ENCODE data around the gene PRKCSH.
A peak's percentile ranks its signal among the peaks of the same experiment; 100 is the strongest.

The PRKCSH gene

DNA sequence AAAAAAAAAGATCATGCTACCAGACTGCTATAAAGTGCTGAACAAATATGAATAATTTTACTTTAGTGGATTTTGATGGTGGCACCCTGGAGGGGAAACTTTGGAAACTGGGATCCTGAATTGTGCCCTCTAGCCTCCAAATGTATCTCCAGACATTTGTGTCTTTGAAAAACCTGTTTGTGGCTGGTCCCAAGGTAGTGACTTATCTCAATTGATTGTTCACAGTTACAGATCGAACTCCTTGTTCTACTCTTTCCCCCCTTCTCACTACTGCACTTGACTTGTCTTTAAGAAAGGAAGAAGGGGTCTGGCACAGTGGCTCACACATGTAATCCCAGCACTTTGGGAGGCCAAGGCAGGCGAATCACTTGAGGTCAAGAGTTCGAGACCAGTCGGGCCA, 26.8 kb upstream of the PRKCSH start:
- Mint-ChIP-seq H3K4me1 (ENCODE audit: low read depth) (peaks cover 12% of the 10 kb centered on the region), H3K36me3 (ENCODE audit: low read depth) (no peaks in the 10 kb centered on the region), H3K27me3 (peaks cover 38% of the 10 kb centered on the region), H3K4me3 (no peak overlapping the region), H3K9me3 (no peaks in the 10 kb centered on the region), H3K27ac (no peak overlapping the region)
- intact Hi-C loops (cut with micrococcal nuclease) = no loop called here

DNA sequence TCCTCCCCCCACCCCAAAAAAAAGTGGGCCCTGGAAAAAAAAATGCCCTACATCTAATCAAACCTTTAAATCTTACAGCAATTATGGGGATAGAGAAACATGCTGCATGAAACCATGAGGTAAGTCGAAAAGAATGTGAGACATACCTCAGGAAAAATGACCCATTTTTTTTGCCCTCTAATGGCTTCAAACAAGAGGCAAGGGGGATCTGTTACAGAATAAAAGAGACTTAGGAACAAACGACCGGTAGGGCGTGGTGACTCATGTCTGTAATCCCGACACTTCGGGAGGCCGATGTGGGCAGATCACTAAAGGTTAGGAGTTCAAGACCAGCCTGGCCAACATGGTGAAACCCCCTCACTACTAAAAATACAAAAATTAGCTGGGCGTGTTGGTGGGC, 24.8 kb upstream of the PRKCSH start:
- intact Hi-C loops (cut with micrococcal nuclease) = no loop called here
- Mint-ChIP-seq H3K9me3 (no peaks in the 10 kb centered on the region), H3K4me1 (ENCODE audit: low read depth) (peaks cover 12% of the 10 kb centered on the region), H3K27me3 (peaks cover 45% of the 10 kb centered on the region), H3K27ac (no peak overlapping the region), H3K4me3 (no peak overlapping the region), H3K36me3 (ENCODE audit: low read depth) (no peaks in the 10 kb centered on the region)

DNA sequence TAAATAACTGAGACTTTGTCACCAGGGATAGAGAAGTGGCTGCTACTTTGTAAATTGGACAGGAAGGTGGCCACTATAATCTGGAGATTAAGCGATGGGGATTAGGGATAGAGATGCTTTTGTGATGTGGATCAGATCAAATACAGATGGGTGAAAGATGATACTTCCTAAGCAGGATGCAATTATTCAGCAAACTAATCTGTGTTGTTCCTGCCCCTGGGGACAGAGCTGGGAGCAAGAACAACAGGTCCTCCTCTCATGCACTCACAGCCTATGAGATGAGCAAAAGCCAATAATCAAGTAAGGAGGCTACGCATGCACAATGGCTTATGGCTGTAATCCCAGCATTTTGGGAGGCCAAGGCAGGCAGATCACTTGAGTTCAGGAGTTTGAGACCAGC, 20.9 kb upstream of the PRKCSH start:
- H3K9me3 Mint-ChIP-seq = no peaks in the 10 kb centered on the region

GRCh38 chr19:11416346-11417052, 18.9 kb upstream of the PRKCSH start:
- H3K9me3 Mint-ChIP-seq = no peaks in the 10 kb centered on the region
- H3K27ac Mint-ChIP-seq = no peak overlapping the region
- peaks cover 66% of the 10 kb centered on the region for H3K27me3 Mint-ChIP-seq
- peaks cover 28% of the 10 kb centered on the region for H3K4me1 Mint-ChIP-seq (ENCODE audit: low read depth)
- intact Hi-C loops (cut with micrococcal nuclease) = no loop called here
- no peak overlapping the region for H3K4me3 Mint-ChIP-seq
- H3K36me3 Mint-ChIP-seq (ENCODE audit: low read depth) = no peaks in the 10 kb centered on the region

More for the DNA sequence above, 20.9 kb upstream of the PRKCSH start:
- H3K36me3 Mint-ChIP-seq (ENCODE audit: low read depth) = no peaks in the 10 kb centered on the region
- H3K27me3 Mint-ChIP-seq = peaks cover 59% of the 10 kb centered on the region
- peaks cover 14% of the 10 kb centered on the region for H3K4me1 Mint-ChIP-seq (ENCODE audit: low read depth)
- intact Hi-C loops (cut with micrococcal nuclease) = no loop called here
- H3K4me3 Mint-ChIP-seq = no peak overlapping the region
- no peak overlapping the region for H3K27ac Mint-ChIP-seq

DNA sequence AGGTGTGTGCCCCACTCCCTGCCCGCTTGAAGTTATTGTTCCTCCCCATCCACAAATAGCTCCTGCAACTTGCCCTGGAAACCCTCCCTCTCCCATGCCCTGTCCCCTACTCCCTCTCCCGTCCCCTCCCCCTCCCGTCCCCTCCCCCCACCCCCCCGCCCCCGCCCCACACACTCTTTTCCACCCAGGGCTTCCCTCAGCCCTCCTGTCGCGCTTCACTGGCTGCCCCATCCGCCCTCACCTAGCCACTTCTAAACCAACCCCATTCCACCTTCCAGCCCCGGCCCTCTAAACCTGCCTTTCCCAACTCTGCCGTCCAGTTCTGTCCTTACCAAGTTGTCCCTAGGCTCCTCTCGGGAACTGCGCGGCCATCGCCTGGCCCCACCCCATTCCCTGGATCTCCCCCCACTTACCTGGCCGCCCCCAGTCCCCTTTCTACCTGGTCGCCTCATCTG, 17.3 kb upstream of the PRKCSH start:
- peaks cover 44% of the 10 kb centered on the region for H3K4me1 Mint-ChIP-seq (ENCODE audit: low read depth)
- no peak overlapping the region for H3K27ac Mint-ChIP-seq
- intact Hi-C loops (cut with micrococcal nuclease) = no loop called here
- H3K27me3 Mint-ChIP-seq = peaks cover 80% of the 10 kb centered on the region
- H3K36me3 Mint-ChIP-seq (ENCODE audit: low read depth) = no peaks in the 10 kb centered on the region
- no peaks in the 10 kb centered on the region for H3K9me3 Mint-ChIP-seq
- H3K4me3 Mint-ChIP-seq = peak overlapping the region; percentile 66

GRCh38 chr19:11418549-11419506, 16.6 kb upstream of the PRKCSH start, which contains the start of gene RGL3:
Gene RGL3 (minus strand): TSS chr19:11419314. CDS start chr19:11419278, 36 bp downstream.
- Mint-ChIP-seq H3K4me3 (peak within 1 kb of the TSS; percentile 66), H3K27ac (no peak within 1 kb of the TSS), H3K9me3 (no peaks in the 10 kb centered on the region), H3K27me3 (peaks cover 87% of the 10 kb centered on the region), H3K36me3 (ENCODE audit: low read depth) (no peaks in the 10 kb centered on the region), H3K4me1 (ENCODE audit: low read depth) (peaks cover 51% of the 10 kb centered on the region)
- intact Hi-C loops (cut with micrococcal nuclease) = no loop called here

- H3K4me3 Mint-ChIP-seq = peak overlapping the region; percentile 80
- intact Hi-C loops (cut with micrococcal nuclease) = no loop called here
- no peaks in the 10 kb centered on the region for H3K36me3 Mint-ChIP-seq (ENCODE audit: low read depth)
- peak overlapping the region; percentile 24 for H3K27ac Mint-ChIP-seq
- peaks cover 80% of the 10 kb centered on the region for H3K27me3 Mint-ChIP-seq
- no peaks in the 10 kb centered on the region for H3K9me3 Mint-ChIP-seq
- H3K4me1 Mint-ChIP-seq (ENCODE audit: low read depth) = peaks cover 54% of the 10 kb centered on the region
Measured at GRCh38 chr19:11420429-11421370, 14.7 kb upstream of the PRKCSH start.

DNA sequence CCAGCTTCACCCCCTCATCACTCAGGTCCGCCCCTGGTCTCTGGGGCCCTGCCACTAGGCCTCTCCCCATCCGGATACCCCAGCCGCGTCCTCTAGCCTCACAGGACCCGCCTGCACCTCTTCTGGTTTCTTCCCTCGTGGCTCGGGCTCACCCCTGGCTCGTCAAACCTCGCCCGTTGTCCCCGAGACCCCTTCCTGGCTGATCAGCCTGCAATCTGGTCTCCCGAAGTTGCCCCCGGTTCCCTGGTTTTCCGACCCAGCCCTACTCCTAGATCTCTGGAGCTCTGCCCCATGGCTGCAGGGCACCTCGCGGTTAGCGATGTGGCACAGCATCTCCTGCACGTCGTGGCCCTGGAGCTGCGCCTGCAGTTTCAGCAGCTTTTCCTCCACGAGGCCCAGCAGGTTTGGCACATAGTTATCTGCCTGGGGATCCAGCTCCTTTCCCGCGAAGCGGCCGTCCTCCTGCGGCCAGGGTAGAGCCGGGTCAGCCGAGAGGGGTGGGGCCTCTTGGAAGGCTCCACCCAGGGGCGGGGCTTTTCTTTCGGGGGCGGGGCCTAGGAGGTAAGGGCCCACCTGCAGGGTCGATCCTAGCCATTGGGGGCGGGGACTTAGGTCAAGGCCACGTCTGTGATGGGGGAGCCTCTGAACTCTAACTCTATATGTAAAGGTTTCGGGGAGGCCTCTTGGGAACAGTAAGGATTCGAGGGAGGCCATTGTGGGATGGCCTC, 13.9 kb upstream of the PRKCSH start:
- peak overlapping the region; percentile 37 for H3K27ac Mint-ChIP-seq
- no peaks in the 10 kb centered on the region for H3K36me3 Mint-ChIP-seq (ENCODE audit: low read depth)
- H3K4me3 Mint-ChIP-seq = peak overlapping the region; percentile 80
- peaks cover 74% of the 10 kb centered on the region for H3K27me3 Mint-ChIP-seq
- intact Hi-C loops (cut with micrococcal nuclease) = loop anchor here (2.0 kb wide), 1 partner anchor 41 kb away; no protein-coding TSS in a partner anchor
- H3K9me3 Mint-ChIP-seq = no peaks in the 10 kb centered on the region
- H3K4me1 Mint-ChIP-seq (ENCODE audit: low read depth) = peaks cover 54% of the 10 kb centered on the region

GRCh38 chr19:11422163-11423065, 13.0 kb upstream of the PRKCSH start:
- intact Hi-C loops (cut with micrococcal nuclease) = loop anchor here (2.0 kb wide), 1 partner anchor 42 kb away; no protein-coding TSS in a partner anchor
- Mint-ChIP-seq H3K27me3 (peaks cover 68% of the 10 kb centered on the region), H3K4me3 (peak overlapping the region; percentile 80), H3K9me3 (no peaks in the 10 kb centered on the region), H3K36me3 (ENCODE audit: low read depth) (no peaks in the 10 kb centered on the region), H3K4me1 (ENCODE audit: low read depth) (peaks cover 54% of the 10 kb centered on the region), H3K27ac (peak overlapping the region; percentile 66)

- peaks cover 60% of the 10 kb centered on the region for H3K27me3 Mint-ChIP-seq
- H3K9me3 Mint-ChIP-seq = no peaks in the 10 kb centered on the region
- peaks cover 50% of the 10 kb centered on the region for H3K4me1 Mint-ChIP-seq (ENCODE audit: low read depth)
- H3K27ac Mint-ChIP-seq = no peak overlapping the region
- intact Hi-C loops (cut with micrococcal nuclease) = loop anchor here (2.0 kb wide), 1 partner anchor 42 kb away; no protein-coding TSS in a partner anchor
- H3K36me3 Mint-ChIP-seq (ENCODE audit: low read depth) = no peaks in the 10 kb centered on the region
- H3K4me3 Mint-ChIP-seq = no peak overlapping the region
Measured at GRCh38 chr19:11423164-11423790, 12.2 kb upstream of the PRKCSH start.

- no peak overlapping the region for H3K4me3 Mint-ChIP-seq
- H3K27ac Mint-ChIP-seq = no peak overlapping the region
- H3K36me3 Mint-ChIP-seq (ENCODE audit: low read depth) = no peaks in the 10 kb centered on the region
- intact Hi-C loops (cut with micrococcal nuclease) = loop anchor here (2.0 kb wide), 1 partner anchor 43 kb away; no protein-coding TSS in a partner anchor
- peaks cover 45% of the 10 kb centered on the region for H3K4me1 Mint-ChIP-seq (ENCODE audit: low read depth)
- H3K9me3 Mint-ChIP-seq = no peaks in the 10 kb centered on the region
- H3K27me3 Mint-ChIP-seq = peaks cover 54% of the 10 kb centered on the region
Measured at GRCh38 chr19:11423791-11424181, 11.6 kb upstream of the PRKCSH start.

Data from dendritic cell treated with granulocyte-macrophage colony-stimulating factor and Interleukin-4, amounts not matched to agents 40 ng/mL and 50 ng/mL, for 4 days (primary cell).